HG02938 (cell line): ENCODE measurements around the gene RFC2.
"Not testable (repeated sequence)": the region's sequence is repeated elsewhere in the genome, so short reads cannot be mapped to it uniquely, and the experiment has no call there.

Experiments
- ATAC-seq: cut with Tn5 transposase; IDR thresholded peaks from one replicate; pipeline ENCODE4 v1.9.1; 2021; ENCODE audit warnings: mild to moderate bottlenecking, moderate library complexity; ENCODE audit not compliant: unreplicated experiment

Gene RFC2

DNA sequence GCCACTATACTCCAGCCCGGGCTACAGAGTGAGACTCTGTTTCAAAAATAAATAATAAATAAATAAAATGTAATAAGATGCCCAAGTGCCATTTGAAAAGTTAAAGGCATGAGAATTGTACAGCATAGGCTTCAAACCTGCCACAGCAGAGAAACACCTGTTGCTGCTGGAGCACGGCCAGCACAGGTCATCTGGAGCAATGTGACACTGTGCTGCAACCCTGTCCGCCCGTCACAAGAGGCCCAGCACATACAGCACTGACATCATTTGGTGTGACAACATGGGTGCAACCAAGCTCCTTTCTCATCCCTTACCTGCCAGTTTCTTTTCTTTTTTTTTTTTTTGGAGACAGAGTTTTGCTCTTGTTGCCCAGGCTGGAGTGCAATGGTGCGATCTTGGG lies 1.3 kb downstream of the RFC2 start:
- no peak for ATAC-seq

DNA sequence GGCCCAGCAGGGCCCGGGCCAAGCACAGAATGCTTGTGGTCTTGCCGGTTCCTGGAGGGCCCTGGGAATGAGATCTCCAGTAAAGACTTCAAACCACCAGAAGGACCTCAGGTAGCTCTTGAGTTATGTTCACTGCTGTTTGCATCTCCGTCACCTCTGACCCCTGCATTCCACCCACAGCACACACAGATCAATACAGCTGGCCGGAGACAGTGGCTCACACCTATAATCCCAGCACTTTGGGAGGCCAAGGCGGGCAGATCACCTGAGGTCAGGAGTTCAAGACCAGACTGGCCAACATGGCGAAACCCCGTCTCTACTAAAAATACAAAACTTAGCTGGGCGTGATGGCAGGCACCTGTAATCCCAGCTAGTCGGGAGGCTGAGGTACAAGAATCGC lies 5.1 kb downstream of the RFC2 start:
- not testable (repeated sequence) for ATAC-seq

DNA sequence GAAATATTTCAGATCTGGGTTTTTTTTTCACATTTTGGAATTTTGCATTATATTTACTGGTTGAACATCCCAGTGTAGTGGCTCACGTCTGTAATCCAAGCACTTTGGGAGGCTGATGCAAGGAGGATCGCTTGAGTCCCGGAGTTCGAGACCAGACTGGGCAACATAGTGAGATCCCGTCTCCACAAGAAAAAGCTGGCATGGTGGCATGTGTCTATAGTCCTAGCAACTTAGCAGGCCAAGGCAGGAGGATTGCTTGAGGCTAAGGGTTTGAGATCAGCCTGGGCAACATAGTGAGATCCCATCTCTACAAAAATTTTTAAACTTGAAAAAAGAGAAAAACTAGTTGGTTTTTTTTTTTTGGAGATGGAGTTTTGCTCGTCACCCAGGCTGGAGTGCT lies 6.0 kb downstream of the RFC2 start:
- ATAC-seq: no peak

DNA sequence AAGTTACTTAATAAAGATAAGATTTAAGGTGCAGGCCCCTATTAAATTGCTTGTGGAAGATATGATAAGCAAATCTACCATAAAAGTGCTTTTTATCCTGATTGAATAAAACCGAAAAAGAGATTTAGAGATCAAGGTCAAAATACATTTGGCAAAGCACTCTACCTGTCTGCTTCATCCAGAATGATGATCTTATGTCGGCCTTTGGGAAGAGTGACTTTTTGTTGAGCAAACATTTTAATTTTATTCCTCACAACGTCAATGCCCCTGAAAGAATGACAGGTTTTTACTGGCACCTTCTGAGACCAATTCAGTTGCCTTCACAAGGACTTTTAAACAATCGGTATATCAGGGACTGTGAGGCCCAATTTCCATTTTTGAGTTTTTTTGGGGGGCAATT lies 7.7 kb downstream of the RFC2 start:
- ATAC-seq: no peak

DNA sequence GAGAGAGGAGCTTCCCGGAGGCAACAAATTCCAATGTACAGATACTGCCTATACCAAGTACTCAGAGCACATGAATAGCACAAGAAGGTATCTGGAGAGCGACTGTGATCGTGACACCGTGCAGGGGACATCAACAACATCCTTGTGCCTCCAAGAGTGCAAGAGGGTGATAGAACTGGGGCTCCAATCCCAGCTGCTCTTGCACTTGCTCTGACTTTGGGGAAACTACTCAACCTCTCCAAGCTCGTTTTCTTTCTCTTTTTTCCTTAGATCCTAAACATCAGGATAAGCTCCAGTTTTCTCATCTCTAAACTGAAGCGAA lies 12.1 kb downstream of the RFC2 start:
- no peak for ATAC-seq

DNA sequence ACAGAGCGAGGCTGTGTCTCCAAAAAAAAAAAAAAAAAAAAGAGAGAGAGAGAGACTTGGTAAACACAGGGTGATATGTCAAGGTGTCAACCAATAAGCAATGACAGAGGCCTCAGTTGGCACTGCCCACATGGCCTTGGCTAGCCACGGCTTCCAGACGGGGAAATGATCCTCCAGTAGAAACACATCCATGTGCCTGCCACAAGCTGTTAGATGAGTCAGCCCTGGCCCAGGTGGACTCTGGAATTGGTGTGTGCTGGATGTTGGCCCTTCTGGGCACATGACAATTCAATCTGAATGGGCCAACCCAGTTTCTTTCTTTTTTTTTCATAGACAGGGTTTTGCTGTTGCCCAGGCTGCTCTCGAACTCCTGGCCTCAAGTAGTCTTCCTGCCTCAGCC lies 13.7 kb downstream of the RFC2 start:
- ATAC-seq: no peak

DNA sequence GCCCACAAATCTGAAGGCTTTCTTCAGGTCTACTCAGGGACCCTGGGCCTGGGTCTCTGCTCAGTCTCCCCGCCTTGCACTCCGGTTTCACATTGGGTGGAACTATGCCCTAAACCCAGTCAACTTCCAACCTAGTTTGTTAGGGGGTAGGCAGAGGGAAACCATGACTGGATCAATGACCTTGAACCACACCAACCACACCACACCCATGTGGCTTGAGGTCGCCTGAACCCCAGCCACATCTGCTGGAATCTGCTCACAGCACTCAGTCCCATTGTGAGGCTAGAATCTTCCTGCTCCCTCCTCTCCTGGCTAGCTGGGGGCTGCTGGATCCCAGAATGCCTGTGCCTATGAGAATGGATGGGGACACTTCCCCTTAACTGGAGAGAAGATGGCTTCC lies 17.9 kb downstream of the RFC2 start:
- no peak for ATAC-seq

DNA sequence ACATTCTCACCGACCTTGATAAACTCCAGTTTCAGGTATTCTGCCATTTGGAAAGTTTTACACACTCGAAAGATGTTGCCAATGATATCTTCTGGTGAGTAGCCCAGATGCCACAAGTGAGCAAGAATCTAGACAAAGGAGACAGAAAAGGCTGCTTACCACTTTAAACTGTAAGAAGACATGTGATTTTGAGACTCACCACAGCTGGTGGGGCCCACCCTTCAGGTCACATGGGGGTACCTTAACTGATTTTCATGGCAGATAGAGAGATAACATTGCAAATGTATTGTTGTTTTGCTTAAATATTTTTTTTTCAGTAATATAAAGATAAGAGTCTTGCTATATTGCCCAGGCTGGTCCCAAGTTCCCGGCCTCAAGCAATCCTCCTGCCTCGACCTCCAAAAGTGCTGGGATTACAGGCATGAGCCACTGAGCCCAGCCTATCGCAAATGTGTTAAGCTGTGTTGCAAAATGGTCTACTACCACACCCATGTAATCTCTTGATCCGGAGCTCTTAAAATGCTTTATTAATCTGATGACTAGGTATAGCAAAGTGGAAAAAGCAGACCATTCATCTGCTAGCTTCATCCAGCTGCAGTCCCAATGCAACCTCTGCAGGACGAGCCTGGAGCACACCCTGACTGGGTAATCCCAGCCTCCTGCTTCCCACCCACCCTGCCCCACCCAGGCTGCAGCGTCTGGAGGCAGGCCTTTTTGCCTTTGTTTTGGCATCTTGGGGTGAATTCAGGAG lies 18.5 kb downstream of the RFC2 start:
- ATAC-seq: no peak

DNA sequence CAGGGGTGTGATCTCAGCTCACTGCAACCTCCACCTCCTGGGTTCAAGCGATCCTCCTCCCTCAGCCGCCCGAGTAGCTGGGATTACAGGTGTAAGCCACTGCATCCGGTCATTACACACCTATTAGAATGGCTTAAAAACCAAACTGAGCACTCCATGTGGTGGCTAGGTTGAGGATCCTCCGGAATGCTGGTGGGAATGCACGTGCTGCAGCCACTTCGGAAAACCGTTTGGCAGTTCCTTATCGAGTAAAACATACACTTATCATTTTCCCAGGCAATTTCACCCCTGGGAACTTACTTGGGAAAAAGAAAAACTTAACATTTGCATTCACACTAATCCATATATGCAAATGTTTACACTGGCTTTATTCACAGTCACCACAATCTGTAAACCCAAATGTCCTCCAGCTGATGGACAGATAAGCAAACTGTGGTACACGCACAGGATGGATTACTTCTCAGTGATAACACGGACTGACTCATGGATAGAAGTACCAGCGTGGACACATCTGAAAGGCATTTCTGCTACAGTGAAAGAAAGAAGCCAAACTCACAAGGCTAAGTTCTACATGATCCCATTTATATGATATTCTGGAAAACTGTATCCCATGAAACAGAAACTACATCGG lies 20.4 kb downstream of the RFC2 start:
- ATAC-seq: no peak

DNA sequence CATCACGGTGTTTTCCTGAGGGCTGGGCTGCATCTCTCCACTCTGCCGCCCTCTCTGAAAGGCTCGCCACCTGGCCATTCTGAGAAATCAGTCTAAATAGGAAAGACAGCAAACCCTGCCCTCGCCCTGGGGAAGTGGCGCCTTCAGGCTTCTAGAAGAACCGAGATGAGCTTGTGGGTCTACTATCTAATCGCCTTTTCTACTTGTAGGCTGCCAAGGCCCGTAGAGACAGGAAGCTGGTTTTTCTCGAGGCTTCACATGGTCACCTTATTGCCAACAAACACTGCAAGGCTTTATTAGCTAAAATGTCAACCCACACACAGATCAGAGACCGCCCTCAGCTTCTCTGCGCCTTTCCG lies 23.0 kb downstream of the RFC2 start:
- ATAC-seq: no peak

DNA sequence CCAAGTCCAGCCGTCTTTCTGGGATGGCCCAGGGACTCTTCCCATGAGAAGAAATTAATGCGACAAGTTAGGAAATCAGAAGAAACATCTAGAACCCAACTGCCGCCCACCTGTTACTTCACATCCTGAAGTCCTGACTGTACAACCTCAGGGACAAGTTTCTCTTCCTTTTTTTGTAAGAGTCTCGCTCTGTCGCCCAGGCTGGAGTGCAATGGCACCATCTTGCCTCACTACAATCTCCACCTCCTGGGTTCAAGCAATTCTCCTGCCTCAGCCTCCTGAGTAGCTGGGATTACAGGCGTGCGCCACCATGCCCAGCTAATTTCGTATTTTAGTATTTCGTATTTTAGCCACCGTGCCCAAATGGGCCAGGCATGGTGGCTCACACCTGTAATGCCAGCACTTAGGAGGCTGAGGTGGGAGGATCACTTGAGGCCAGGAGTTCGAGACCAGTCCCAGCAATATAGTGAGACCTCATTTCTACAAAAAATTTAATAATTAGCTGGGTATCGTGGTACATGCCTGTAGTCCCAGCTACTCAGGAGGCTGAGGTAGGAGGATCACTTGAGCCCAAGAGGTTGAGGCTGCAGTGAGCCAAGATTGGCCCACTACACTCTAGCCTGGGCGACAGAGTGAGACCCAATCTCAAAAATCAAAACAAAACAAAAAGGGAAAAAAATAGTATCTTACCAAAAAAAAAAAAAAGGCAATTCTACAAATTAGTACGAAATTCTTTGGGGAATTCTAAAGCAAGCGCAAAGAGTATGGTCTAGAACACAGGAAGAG lies 23.6 kb downstream of the RFC2 start:
- ATAC-seq: no peak

DNA sequence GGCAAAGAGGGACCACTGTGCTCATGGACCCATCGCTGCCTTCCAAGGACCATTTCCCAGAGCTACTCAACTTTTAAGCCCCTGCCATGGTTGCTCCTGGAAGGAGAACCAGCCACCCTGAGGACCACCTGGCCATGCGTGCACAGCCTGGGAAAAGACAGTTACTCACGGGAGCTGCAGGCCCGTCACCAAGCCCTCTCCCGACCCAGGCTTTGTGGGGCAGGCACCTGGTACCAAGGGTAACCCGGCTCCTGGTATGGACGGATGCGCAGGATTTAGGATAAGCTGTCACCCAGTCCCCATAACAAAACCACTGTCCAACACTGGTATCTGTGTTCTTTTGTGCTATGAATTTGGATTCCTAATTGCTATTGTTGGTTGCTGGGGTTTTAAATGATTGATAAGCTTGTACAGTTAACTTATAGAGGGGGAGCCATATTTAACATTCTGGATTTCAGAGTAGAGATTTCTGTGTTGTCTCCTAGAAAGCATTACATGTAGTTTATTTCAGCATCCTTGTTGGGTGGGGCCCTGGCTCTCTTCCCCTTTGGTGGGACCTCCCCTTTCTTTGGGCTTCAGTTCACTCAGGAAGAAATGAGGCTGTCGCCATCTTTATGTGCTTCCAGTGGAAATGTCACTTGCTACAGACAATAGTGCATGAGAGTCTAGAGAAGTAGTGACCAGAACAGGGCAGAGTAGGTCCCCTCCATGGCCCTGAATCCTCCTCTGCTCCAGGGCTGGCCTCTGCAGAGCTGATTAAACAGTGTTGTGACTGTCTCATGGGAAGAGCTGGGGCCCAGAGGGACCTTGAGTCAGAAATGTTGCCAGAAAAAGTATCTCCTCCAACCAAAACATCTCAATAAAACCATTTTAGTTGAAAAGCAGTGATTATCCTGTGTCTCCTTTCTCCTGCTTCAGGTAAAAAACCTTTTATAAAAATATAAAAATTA lies 25.0 kb downstream of the RFC2 start:
- no peak for ATAC-seq

DNA sequence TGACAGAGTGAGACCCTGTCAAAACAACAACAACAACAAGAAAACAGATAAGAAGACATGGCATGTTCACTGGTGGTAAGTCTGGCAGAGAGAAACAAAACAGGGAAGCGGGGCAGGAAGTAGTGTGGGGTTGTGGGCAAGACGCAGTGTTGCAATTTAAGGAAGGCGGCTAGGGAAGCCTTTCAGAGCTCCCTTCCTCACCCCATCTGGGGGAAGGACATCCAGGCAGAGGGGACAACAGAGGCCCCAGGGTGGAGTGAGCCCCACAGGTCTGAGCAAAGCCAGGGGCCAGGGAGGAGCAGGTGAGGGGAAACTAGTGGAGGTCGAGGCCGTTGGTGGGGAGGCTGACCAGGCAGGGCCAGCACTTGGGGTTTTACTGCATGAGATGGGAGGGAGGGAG lies 27.6 kb downstream of the RFC2 start:
- ATAC-seq: no peak

DNA sequence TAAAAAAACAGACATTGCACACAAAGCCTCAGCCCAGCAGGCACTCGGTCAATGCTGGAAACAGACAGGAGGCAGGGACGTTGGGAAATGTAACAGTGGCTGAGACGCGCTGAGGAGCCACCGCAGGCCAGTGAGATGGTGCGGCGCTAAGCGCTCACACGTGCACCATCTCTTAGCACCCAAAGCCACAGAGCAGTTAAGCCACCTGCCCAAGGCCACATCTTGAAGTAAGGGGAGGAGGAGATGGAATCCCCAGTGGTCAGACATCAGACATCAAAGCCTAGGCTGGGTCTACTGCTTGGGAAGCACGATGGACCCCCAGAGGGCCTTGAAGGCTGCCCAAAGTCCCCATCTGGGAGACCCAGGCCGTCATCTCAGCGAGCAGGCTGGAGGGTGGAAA lies 28.8 kb downstream of the RFC2 start:
- no peak for ATAC-seq

DNA sequence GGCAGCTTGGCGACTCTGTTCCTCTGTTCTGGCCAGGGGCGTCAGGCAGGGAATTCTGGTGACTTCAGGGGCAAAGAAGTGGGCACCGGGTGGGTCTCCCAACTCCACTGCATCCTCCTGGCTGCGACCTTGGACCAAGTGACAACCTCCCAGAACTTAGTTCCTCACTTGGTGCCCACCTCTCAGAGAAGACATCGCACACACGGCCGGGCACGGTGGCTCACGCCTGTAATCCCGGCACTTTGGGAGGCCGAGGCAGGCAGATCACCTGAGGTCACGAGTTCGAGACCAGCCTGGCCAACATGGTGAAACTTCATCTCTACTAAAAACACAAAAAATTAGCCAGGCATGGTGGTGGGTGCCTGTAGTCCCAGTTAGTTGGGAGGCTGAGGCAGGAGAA lies 29.3 kb downstream of the RFC2 start:
- ATAC-seq: not testable (repeated sequence)

DNA sequence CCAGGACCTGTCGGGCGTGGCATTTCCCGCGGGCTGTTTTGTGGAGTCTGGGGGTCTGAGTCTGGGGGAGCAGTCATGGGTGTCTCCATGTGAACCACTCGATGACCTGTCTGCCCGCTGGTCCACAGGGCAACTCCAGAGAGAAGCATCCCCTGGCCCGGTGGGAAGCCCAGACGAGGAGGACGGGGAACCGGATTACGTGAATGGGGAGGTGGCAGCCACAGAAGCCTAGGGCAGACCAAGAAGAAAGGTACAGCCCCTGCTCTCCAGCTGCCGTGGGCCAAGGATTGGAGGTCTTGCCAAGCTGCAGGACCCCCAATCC lies 29.7 kb downstream of the RFC2 start:
- no peak for ATAC-seq

DNA sequence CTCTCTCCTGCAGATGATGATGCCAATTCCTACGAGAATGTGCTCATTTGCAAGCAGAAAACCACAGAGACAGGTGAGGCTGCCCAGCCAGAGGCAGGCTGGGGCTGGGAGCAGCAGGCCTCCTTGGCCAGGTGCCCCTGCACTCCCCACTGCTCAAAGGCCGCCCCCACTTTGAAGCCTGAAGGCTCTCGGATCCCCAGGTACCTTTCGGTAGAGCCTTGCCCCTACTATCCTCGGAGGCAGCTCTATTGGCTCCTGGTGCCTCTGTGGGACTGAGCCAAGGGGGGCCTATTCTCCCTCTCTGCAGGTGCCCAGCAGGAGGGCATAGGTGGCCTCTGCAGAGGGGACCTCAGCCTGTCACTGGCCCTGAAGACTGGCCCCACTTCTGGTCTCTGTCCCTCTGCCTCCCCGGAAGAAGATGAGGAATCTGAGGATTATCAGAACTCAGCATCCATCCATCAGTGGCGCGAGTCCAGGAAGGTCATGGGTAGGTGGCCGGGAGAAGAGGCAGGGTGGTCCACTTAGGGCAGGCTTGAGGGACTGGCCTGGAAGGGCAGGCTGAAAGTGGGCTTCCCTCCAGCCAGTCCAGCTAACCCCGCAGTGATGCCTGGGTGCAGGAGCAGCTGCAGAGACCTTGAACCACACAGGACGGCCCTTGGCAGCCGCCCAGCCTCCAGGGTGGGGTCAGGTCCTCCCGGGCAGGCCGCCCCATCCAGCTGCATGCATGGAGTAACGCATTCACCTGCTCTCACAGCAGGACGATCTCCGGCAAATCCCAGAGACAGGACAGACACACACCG lies 30.3 kb downstream of the RFC2 start:
- no peak for ATAC-seq

DNA sequence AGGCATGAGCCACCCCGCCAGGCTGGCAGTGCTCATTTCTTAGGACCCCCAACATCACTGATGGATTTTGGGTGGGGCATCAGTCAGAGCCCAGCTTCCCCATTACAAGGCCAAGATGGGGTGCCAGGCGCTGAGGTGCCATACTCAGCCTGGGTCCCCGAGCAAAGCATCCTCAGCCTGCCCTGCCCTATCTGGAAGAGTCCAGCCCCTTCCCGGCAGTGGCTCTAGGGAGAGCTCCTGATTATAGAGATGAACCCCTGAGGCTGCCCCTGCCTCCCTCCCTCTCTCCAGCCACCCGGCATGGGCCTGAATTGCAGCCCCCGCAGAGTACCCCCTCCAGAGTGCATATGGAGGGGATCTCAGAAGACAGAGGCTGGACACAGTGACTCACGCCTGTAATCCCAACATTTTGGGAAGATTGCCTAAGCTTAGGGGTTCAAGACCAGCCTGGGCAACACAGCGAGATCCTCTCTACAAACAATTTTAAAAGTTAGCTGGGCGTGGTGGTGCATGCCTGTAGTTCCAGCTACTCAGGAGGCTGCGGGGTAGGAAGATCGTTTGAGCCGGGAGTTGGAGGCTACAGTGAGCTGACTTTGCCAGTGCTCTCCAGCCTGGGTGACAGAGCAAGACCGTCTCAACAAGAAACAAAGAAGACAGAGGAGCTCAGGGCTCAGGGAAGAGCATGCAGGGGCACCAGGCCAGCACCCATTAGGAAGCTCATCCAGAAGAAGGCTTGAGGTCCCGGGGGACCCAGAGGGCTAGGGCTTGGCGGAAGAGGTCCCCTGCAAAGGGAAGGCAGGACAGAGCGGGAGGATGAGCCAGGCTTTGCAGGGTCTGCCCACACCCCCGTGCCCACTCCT lies 31.1 kb downstream of the RFC2 start:
- ATAC-seq: no peak

DNA sequence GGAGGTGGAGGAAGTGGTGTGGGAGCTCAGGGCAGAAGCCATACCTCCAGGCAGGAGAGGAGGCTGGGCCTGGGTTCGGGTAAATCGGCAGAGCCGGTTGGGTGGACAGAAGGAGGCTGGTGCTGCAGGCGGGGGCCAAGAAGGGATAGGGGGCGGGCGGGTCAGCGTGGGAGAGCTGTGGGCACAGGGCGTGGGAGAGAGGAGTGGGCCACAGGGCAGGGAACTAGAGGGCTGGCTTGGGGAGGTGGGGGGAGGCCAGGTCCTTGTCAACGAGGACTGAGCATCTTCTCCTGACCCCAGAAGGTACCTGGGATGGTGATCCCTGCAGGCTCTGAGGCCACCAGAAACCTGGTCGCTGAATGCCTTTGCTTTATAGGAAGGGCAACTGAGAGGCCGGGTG lies 32.5 kb downstream of the RFC2 start:
- ATAC-seq: no peak

DNA sequence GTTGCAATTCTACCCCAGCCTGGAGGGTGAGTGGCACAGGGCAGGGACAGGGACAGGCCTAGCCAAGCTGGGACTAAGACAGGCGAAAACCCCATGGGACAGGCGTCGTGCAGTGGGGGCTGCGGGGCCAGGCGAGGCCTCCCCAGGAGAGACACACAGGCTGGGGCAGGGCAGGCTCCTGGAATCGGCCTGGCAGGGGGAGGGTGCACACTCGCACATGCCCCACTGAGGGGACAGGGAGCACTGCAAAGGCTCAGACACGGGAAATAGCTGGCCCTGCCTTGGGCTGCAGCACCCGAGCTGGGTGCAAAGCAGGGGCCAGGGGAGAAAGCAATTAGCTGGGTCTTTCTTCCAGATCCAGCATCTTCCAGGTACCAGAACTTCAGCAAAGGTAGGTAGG lies 34.0 kb downstream of the RFC2 start:
- ATAC-seq: no peak
